Activated CD4-positive, CD25-positive, alpha-beta regulatory T cell (primary cell): Measurements from ENCODE around the gene NELL1.

Experiments
- DNase-seq, 4 experiments: peaks; one replicate each; lab custom pipeline; 2025; lab: John Stamatoyannopoulos, UW

NELL1 gene

GRCh38 chr11:21346361-21346760 is 677.0 kb downstream of the NELL1 start:
- no peak for DNase-seq

DNA sequence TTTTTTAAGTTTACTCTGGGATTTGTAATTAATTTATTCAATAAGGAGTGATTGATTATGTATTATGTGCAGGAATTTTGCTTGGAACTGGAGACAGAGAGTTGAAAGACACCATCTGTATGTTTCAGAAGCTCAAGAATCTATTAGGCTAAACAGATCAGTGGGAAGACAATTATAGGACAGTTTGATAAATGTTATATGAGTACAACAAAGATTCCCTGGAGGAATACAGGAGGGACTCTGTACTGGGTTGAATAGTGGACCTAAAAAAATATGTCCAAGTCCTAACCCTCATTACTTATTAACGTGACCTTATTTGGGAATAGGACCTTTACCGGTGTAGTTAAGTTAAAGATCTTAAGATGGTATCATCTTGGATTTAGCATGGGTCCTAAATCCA is 681.2 kb downstream of the NELL1 start:
- no peak for DNase-seq

DNA sequence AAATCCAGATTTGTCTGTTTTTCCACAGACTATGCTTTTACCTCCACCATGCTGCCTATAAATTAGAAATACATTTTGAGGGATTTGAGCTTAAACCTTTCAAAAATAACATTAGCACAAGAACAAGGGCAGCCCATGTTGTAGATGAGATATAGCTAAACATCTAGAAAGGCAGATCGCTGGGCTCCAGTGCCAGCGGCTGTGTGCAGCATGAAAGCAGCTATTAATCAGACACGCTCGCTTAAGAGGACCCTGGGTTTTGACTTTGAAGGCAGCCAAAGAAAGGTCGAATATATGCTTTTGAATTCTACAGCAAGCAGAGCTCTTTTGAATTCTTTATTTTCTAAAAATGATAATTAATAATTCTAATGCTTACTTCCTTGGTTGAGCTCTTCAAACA is 684.0 kb downstream of the NELL1 start:
- no peak for DNase-seq

- DNase-seq, result no peak
Measured at GRCh38 chr11:21364866-21365624, 695.7 kb downstream of the NELL1 start.

- no peak for DNase-seq
Measured at GRCh38 chr11:21369947-21370346, 700.6 kb downstream of the NELL1 start.

DNA sequence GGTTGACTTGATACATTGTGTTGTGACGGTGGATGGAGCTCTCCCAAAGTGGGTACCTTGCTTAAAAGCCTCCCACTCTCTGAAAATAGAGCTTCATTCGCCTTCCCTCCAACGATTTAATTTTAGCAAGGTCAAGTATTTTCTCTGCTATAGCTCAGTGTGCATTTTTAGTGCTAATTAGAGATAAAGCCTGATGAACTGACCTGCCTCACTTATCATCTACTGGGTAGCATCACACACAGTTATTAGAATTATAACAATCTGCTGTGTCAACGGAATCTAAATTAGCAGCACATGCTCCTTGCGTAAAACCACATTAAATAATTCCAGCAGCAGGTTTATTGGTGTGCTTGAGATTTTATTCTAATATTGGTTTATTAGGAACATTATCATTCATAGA is 701.7 kb downstream of the NELL1 start:
- no peak for DNase-seq

- no peak for DNase-seq
Measured at GRCh38 chr11:21372672-21373071, 703.3 kb downstream of the NELL1 start.

GRCh38 chr11:21374376-21374775 is 705.0 kb downstream of the NELL1 start:
- DNase-seq, result no peak

- DNase-seq, result no peak
Measured at GRCh38 chr11:21385669-21386440, 716.5 kb downstream of the NELL1 start.

- DNase-seq, result no peak
Measured at GRCh38 chr11:21390430-21390829, 721.0 kb downstream of the NELL1 start.

DNA sequence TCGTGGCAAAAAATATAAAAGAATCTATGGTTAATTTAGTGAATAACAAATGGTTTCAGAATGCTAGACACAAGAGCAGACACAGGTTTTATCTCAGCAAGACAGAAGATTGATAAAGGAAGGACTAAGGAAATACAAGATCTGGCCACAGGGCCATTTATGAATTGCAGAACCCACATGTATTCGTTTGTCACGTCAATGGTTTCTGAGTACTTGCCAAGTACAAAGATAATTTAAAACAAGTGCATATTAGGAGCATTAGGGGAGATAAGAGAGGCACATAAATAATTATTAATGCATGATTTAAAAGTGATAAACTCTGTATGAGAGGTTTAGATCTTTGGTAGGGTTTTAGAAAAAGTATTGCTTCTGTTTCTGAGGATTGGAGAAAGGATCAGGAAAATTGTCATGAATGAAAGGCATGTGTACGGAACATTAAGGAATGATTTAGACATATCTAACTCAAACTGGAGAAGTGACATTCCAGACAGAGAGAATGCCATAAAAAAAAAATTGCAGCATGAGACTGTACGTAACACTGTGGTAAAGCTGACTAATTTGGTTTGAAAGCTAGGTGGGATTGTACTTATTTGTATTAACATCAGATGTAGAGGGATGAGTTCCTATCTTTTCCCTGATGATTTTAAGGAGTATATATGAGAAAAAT is 727.1 kb downstream of the NELL1 start:
- no peak for DNase-seq

DNA sequence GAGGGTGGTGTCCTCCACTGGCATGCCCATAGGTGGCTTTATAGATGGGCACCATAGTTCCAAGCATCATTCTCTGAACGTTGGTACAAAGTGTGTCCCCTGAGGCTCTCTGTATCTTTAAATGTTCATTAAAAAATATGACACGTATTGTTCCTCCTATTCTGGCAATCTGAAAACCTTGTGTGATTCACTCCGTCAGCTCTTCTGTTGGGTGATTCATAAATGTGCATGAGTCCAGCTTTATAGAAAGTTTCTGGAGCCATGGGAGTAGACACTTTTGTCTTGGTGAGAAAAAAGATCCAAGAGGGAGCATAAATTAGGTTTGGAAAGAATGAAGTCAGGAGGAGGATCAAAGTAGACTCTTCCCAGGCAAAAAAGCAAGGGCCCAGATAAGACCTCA is 728.8 kb downstream of the NELL1 start:
- DNase-seq, result no peak

DNA sequence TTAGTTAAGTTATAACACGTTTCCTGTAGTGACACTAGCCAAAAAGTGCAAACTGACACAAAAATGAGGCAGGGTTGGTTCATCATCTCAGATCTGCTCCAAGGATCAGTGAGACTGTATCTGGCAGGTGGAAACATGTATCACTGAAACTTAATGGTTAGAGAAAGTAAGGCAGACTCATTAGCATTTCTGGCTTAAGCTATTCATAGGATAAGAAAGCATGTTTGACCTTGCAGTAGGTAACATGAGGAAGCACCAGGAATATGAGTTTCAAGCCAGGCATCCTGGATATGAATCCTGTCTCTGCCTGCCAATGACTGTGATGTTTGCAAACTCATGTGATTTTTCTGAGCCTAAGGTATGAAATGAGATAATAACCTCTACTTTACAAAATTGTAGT is 732.1 kb downstream of the NELL1 start:
- DNase-seq, result no peak

DNA sequence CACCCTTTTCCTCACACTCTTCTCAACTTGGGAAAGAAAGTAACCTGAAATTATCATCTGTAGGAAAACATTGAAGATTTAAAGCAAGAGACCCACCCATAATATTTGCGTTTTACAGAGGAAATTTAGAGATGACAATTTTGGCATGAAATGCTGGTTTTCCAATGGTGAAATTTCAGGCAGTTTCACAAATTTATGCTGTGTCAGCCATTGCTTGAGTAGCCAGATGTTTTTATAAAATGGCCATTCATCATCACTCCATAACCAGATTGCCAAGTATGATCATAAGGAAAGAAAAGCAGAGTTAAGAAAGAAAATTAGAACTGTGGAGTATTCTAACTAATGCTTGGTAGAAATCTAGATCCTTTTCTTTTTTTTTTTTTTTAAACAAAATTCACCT is 732.9 kb downstream of the NELL1 start:
- no peak for DNase-seq

DNA sequence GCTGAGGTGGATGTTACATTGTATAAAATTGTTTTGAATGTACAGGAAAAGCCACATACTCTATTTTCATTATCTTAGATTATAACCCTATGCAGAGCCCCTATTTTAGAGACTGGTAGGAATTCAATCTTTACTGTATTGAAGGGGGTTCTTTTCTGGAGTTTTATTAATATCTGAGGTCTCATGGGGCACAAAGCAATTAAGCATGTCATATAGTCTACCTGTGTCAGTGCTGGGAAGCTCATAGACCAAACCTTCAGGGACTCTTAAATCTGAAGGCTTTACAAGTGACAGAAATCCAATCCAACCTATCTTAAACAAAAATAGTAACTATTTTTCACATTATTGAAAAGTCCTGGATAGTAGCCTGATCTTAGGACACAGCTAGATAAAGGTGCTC is 733.7 kb downstream of the NELL1 start:
- DNase-seq, result no peak

GRCh38 chr11:21405422-21405821 is 736.0 kb downstream of the NELL1 start:
- DNase-seq, result no peak

DNA sequence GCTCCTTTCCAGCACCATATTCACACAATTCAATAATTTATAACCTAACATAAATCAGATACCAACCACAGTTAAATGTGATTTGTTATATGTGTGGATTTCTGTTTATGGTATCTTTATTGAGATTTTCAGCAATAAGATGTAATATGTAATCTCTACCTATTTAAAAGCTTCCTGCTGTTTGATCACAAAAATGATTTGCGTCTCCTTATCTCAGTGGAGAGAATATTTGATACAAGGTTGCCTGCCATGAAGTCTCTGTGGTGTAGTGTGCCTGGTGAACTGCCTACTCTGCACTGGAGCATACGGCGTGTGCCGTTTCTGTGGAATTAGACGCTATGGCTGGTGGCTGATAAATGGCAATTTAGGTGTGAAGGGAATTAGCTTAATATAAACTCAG is 741.1 kb downstream of the NELL1 start:
- DNase-seq, result no peak

- no peak for DNase-seq
Measured at GRCh38 chr11:21411104-21411503, 741.7 kb downstream of the NELL1 start.

- no peak for DNase-seq
Measured at GRCh38 chr11:21411597-21411996, 742.2 kb downstream of the NELL1 start.

GRCh38 chr11:21412652-21413383 is 743.4 kb downstream of the NELL1 start:
- no peak for DNase-seq

DNA sequence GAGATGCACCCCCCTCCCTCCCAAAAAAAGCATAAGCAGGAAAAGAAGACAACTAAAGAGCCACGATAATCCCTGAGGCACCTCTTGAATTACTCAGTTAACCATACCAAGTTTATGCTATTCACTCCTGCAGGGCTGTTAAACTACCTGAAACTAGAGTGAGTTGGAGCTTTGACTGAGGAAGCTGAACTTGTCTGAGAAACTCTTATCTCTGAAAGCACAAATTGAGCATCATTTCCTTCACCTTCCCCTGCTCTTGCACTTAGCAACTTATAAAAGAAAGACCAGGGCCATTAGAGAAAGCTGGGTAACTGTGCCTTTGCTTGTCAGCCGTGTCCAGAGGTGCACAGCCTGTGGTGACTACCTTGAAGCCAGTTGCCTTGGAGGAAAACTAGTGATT is 745.6 kb downstream of the NELL1 start:
- DNase-seq, result no peak

DNA sequence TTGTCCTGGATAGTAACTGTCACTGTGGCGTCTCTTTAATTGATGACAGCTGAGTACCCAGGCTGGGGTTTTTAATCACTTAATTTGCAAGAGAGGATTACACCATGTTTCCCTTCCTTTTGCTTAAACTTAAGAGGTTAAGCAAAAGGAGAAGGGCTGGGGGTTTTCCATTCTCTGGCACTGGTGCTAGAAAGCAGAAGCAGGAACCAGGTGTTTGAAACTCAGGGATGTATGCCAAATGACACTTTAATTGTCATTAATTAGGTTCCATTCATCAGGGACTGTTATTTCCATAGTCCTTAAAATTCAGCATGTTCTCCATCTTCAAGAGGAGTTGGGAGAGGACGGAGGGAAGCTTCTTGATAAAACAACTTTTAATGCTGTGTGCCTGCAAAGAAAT is 746.2 kb downstream of the NELL1 start:
- no peak for DNase-seq
